Loucy (cell line): Measurements from ENCODE around the gene PCGF2.

Source experiments
- H2AFZ ChIP-seq: fragments of 200-600 bp; sonication (generic); 2 replicates; pipeline ENCODE4 v1.6.0; 2016; ENCODE audit warnings: antibody characterized with exemption, mild to moderate bottlenecking, low read length, moderate library complexity
- H3F3A ChIP-seq: fragments of 200-600 bp; 2 replicates; pipeline ENCODE4 v1.6.0; 2016; ENCODE audit warnings: antibody characterized with exemption, low read depth, mild to moderate bottlenecking
- H3K27me3 ChIP-seq: fragments of 200-600 bp; sonication (generic); 2 replicates; pipeline ENCODE4 v1.6.1; 2014; ENCODE audit warnings: low read length, mild to moderate bottlenecking; ENCODE audit not compliant: insufficient read depth, poor library complexity, severe bottlenecking
- H3K36me3 ChIP-seq: fragments of 200-600 bp; sonication (generic); 2 replicates; pipeline ENCODE4 v1.6.1; 2016; ENCODE audit warnings: low read length; ENCODE audit not compliant: insufficient read depth
- H3K4me1 ChIP-seq: fragments of 200-600 bp; sonication (generic); 2 replicates; pipeline ENCODE4 v1.5.1; 2014; ENCODE audit warnings: low read length, mild to moderate bottlenecking; ENCODE audit not compliant: insufficient read depth, poor library complexity, severe bottlenecking
- H3K4me2 ChIP-seq: fragments of 200-600 bp; sonication (generic); 2 replicates; pipeline ENCODE4 v1.6.0; 2014; ENCODE audit warnings: antibody characterized with exemption, low read length, low read depth, mild to moderate bottlenecking; ENCODE audit not compliant: poor library complexity, severe bottlenecking
- H3K4me3 ChIP-seq: fragments of 200-600 bp; sonication (generic); 2 replicates; pipeline ENCODE4 v1.5.1; 2014; ENCODE audit warnings: low read length, mild to moderate bottlenecking, mixed read lengths; ENCODE audit not compliant: poor library complexity, severe bottlenecking
- H3K79me2 ChIP-seq: fragments of 200-600 bp; sonication (generic); 2 replicates; pipeline ENCODE4 v1.6.1; 2014; ENCODE audit warnings: low read length; ENCODE audit not compliant: insufficient read depth
- H3K9ac ChIP-seq: fragments of 200-600 bp; sonication (generic); 2 replicates; pipeline ENCODE4 v1.6.0; 2014; ENCODE audit warnings: mild to moderate bottlenecking, low read depth, low read length, moderate library complexity; ENCODE audit not compliant: poor library complexity, severe bottlenecking
- H3K9me2 ChIP-seq: fragments of 200-600 bp; sonication (generic); replicated peaks from 2 replicates; pipeline ENCODE4 v1.6.1; 2016; ENCODE audit warnings: low read depth, low read length, mixed read lengths
- H3K9me3 ChIP-seq: fragments of 200-600 bp; sonication (generic); 2 replicates; pipeline ENCODE4 v1.6.1; 2014; ENCODE audit warnings: mild to moderate bottlenecking, antibody characterized with exemption, low read length, low read depth; ENCODE audit not compliant: insufficient read depth
- H4K20me1 ChIP-seq: fragments of 200-600 bp; sonication (generic); 2 replicates; pipeline ENCODE4 v1.6.0; 2014; ENCODE audit warnings: antibody characterized with exemption, low read length, mild to moderate bottlenecking; ENCODE audit not compliant: insufficient read depth, poor library complexity, severe bottlenecking
- EZH2phosphoT487 ChIP-seq: fragments of 200-600 bp; IDR thresholded peaks from 2 replicates; pipeline ENCODE4 v1.6.1; 2018; ENCODE audit warnings: antibody characterized with exemption, mild to moderate bottlenecking, moderate library complexity, borderline replicate concordance
- TF ChIP-seq, protein P1 (sequence below): fragments of 200-600 bp; sonication (generic); conservative IDR thresholded peaks from 2 replicates; pipeline ENCODE4 v1.5.1; 2014; ENCODE audit warnings: mild to moderate bottlenecking, antibody characterized with exemption, low read length

PCGF2 gene

DNA sequence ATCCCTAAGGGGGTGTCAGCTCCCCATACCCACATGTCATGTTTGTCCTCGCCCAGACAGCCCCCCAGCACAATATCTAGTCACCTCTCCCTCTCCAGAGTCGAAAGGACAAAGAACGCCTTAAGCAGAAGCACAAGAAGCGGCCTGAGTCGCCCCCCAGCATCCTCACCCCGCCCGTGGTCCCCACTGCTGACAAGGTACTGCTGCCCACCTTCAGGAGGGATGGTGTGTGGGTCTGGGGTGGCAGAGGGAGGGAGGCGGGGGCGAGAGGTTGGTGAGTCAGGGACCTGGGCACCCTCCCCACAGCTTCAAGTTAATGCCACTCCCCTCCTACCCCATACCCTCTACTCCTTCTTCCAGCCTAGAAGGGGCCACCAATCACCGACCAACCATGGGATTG is 35.5 kb downstream of the PCGF2 start:
- Histone ChIP-seq H3K4me2 (no peak overlapping the region), H3K9me2 (no peaks in the 10 kb centered on the region), H3K4me3 (no peak overlapping the region), H3K9ac (no peak overlapping the region), H3K4me1 (peaks cover 32% of the 10 kb centered on the region), H2AFZ (no peak overlapping the region), H3K36me3 (peaks cover 48% of the 10 kb centered on the region; the same call in 1 of the 2 replicates), H3K79me2 (peaks cover 32% of the 10 kb centered on the region), H3F3A (no peaks in the 10 kb centered on the region), H3K9me3 (no peaks in the 10 kb centered on the region), H4K20me1 (peaks cover 29% of the 10 kb centered on the region), H3K27me3 (no peaks in the 10 kb centered on the region)
- no peak for TF ChIP-seq EZH2phosphoT487
- TF ChIP-seq, protein P1, sequence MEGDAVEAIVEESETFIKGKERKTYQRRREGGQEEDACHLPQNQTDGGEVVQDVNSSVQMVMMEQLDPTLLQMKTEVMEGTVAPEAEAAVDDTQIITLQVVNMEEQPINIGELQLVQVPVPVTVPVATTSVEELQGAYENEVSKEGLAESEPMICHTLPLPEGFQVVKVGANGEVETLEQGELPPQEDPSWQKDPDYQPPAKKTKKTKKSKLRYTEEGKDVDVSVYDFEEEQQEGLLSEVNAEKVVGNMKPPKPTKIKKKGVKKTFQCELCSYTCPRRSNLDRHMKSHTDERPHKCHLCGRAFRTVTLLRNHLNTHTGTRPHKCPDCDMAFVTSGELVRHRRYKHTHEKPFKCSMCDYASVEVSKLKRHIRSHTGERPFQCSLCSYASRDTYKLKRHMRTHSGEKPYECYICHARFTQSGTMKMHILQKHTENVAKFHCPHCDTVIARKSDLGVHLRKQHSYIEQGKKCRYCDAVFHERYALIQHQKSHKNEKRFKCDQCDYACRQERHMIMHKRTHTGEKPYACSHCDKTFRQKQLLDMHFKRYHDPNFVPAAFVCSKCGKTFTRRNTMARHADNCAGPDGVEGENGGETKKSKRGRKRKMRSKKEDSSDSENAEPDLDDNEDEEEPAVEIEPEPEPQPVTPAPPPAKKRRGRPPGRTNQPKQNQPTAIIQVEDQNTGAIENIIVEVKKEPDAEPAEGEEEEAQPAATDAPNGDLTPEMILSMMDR, result no peak

DNA sequence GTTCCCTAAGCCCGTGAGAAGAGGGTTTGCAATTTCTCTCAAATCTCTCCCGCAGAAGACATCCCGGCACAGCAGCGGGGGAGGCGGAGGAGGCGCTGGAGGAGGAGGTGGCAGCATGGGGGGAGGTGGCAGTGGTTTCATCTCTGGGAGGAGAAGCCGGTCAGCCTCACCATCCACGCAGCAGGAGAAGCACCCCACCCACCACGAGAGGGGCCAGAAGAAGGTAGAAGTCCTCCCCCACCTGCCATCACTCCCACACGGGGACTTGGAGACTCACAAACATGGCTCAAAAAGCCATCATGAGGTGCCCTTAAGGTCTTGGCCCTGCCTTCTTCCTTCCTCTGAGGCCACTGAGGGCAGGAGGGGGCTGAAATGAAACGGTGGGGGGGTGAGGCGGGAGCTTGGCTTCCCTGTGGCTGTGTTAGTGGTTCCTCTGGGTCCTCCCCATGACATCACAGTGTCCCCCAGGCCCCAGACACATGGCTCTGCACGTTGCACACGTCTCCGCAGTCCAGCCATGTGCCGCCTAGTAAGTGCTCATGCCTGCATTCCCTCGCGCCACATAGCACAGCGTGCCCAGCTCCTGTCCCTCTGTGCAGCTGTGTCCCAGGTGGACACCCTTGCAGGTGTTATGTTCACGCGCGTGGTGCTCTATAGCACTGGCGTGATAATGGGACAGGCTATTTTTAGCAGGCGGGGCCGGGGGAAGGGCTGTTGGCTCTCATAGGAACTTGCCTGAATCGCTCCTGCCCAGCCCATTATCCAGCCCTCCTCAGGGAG is 36.2 kb downstream of the PCGF2 start:
- H3K9ac ChIP-seq, result no peak overlapping the region
- no peaks in the 10 kb centered on the region for H3K9me3 ChIP-seq
- peaks cover 44% of the 10 kb centered on the region; the same call in 1 of the 2 replicates for H3K36me3 ChIP-seq
- peaks cover 35% of the 10 kb centered on the region for H4K20me1 ChIP-seq
- H3K4me2 ChIP-seq, result peak overlapping the region; percentile 28
- no peaks in the 10 kb centered on the region for H3F3A ChIP-seq
- TF ChIP-seq EZH2phosphoT487, result no peak
- TF ChIP-seq, protein P1, result no peak
- H3K9me2 ChIP-seq, result no peaks in the 10 kb centered on the region
- H2AFZ ChIP-seq, result no peak overlapping the region
- H3K4me3 ChIP-seq, result no peak overlapping the region
- H3K79me2 ChIP-seq, result peaks cover 38% of the 10 kb centered on the region
- peaks cover 37% of the 10 kb centered on the region for H3K4me1 ChIP-seq
- H3K27me3 ChIP-seq, result no peaks in the 10 kb centered on the region

- Histone ChIP-seq H4K20me1 (peaks cover 45% of the 10 kb centered on the region), H2AFZ (no peak overlapping the region), H3K4me2 (peak overlapping the region; percentile 13), H3F3A (no peaks in the 10 kb centered on the region), H3K9ac (no peak overlapping the region), H3K79me2 (peaks cover 48% of the 10 kb centered on the region), H3K36me3 (peaks cover 44% of the 10 kb centered on the region; the same call in 1 of the 2 replicates), H3K27me3 (no peaks in the 10 kb centered on the region), H3K4me3 (no peak overlapping the region), H3K9me2 (no peaks in the 10 kb centered on the region), H3K9me3 (no peaks in the 10 kb centered on the region), H3K4me1 (peaks cover 43% of the 10 kb centered on the region)
- no peak for TF ChIP-seq EZH2phosphoT487
- TF ChIP-seq, protein P1, result no peak
Observed at GRCh38 chr17:38710985-38711384, 37.2 kb downstream of the PCGF2 start.
